Kasumi-1 (cell line): ENCODE data around the gene SLC7A1.

Source experiments
- DNase-seq, 2 experiments: peaks; one replicate each; lab custom pipeline; 2025; lab: John Stamatoyannopoulos, UW

SLC7A1 gene

GRCh38 chr13:29561918-29562317 is 33.6 kb downstream of the SLC7A1 start:
- no peak for DNase-seq

GRCh38 chr13:29556742-29557141 is 38.7 kb downstream of the SLC7A1 start:
- no peak for DNase-seq

- no peak for DNase-seq
These were observed 44.3 kb downstream of the SLC7A1 start for GRCh38 chr13:29551214-29551613.

- DNase-seq = no peak
These were observed 45.0 kb downstream of the SLC7A1 start for GRCh38 chr13:29550430-29550988.

- no peak for DNase-seq
These were observed 46.8 kb downstream of the SLC7A1 start for GRCh38 chr13:29548722-29549121.

GRCh38 chr13:29547153-29547552 is 48.3 kb downstream of the SLC7A1 start:
- no peak for DNase-seq

GRCh38 chr13:29546662-29547061 is 48.8 kb downstream of the SLC7A1 start:
- DNase-seq = no peak

GRCh38 chr13:29545988-29546387 is 49.5 kb downstream of the SLC7A1 start:
- no peak for DNase-seq

GRCh38 chr13:29543230-29544215 is 52.0 kb downstream of the SLC7A1 start:
- peak; percentile 15 to 34 for DNase-seq

GRCh38 chr13:29542381-29542780 is 53.1 kb downstream of the SLC7A1 start:
- no peak for DNase-seq

- DNase-seq = no peak
These were observed 54.1 kb downstream of the SLC7A1 start for GRCh38 chr13:29541400-29541799.

GRCh38 chr13:29540799-29541198 is 54.7 kb downstream of the SLC7A1 start:
- no peak for DNase-seq

GRCh38 chr13:29540334-29540733 is 55.2 kb downstream of the SLC7A1 start:
- no peak for DNase-seq

GRCh38 chr13:29539856-29540255 is 55.6 kb downstream of the SLC7A1 start:
- no peak for DNase-seq

GRCh38 chr13:29538652-29539040 is 56.8 kb downstream of the SLC7A1 start:
- no peak for DNase-seq

GRCh38 chr13:29537736-29538651 is 57.5 kb downstream of the SLC7A1 start:
- no peak for DNase-seq

GRCh38 chr13:29536853-29537252 is 58.6 kb downstream of the SLC7A1 start:
- no peak for DNase-seq

- DNase-seq = no peak
These were observed 59.5 kb downstream of the SLC7A1 start for GRCh38 chr13:29535663-29536655.

GRCh38 chr13:29534083-29534482 is 61.4 kb downstream of the SLC7A1 start:
- DNase-seq = no peak

GRCh38 chr13:29532821-29533220 is 62.7 kb downstream of the SLC7A1 start:
- no peak for DNase-seq

- no peak for DNase-seq
These were observed 63.4 kb downstream of the SLC7A1 start for GRCh38 chr13:29532116-29532515.
